HFF-Myc (cell line): ENCODE data around the gene MEIS2.

ENCODE experiments used
- DNase-seq: peaks from one replicate; pipeline ENCODE4 v3.0.0-alpha.2; 2011; ENCODE audit warnings: low read depth; ENCODE audit errors: extremely low read depth
- H3K4me3 ChIP-seq: replicated peaks from 2 replicates; pipeline ENCODE4 v1.5.1; 2011; ENCODE audit warnings: low read depth, mild to moderate bottlenecking, control low read depth, low read length
- TF ChIP-seq, protein P1 (sequence below): IDR thresholded peaks from 2 replicates; pipeline ENCODE4 v1.5.1; 2012; ENCODE audit warnings: mild to moderate bottlenecking, low read depth, low read length, control low read depth; ENCODE audit errors: missing control alignments

MEIS2 gene

DNA sequence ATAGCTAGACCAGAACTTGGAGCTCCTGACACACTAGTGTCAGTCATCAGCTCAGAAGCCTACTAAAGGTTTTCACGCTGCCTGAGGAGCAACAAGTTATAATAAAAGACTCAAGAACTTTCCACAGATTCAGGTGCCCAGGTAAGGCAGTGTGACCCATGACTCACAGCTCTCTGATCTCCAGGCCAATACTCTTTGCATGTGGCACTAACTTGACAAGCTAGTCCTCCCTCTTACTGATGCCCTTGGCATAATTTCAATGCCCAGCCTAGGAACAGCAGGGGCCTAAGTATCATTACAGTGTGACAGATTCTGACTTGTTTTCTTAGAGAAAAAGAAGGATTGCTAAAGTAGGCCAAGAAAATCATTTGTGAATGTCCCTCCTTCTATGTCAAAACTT lies 38.4 kb downstream of the MEIS2 start:
- TF ChIP-seq, protein P1, sequence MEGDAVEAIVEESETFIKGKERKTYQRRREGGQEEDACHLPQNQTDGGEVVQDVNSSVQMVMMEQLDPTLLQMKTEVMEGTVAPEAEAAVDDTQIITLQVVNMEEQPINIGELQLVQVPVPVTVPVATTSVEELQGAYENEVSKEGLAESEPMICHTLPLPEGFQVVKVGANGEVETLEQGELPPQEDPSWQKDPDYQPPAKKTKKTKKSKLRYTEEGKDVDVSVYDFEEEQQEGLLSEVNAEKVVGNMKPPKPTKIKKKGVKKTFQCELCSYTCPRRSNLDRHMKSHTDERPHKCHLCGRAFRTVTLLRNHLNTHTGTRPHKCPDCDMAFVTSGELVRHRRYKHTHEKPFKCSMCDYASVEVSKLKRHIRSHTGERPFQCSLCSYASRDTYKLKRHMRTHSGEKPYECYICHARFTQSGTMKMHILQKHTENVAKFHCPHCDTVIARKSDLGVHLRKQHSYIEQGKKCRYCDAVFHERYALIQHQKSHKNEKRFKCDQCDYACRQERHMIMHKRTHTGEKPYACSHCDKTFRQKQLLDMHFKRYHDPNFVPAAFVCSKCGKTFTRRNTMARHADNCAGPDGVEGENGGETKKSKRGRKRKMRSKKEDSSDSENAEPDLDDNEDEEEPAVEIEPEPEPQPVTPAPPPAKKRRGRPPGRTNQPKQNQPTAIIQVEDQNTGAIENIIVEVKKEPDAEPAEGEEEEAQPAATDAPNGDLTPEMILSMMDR, result no peak
- no peak overlapping the region for H3K4me3 ChIP-seq
- no peak for DNase-seq

- H3K4me3 ChIP-seq, result no peak overlapping the region
- TF ChIP-seq, protein P1, result no peak
- DNase-seq, result no peak
Observed at GRCh38 chr15:37059086-37059485, 41.3 kb downstream of the MEIS2 start.

DNA sequence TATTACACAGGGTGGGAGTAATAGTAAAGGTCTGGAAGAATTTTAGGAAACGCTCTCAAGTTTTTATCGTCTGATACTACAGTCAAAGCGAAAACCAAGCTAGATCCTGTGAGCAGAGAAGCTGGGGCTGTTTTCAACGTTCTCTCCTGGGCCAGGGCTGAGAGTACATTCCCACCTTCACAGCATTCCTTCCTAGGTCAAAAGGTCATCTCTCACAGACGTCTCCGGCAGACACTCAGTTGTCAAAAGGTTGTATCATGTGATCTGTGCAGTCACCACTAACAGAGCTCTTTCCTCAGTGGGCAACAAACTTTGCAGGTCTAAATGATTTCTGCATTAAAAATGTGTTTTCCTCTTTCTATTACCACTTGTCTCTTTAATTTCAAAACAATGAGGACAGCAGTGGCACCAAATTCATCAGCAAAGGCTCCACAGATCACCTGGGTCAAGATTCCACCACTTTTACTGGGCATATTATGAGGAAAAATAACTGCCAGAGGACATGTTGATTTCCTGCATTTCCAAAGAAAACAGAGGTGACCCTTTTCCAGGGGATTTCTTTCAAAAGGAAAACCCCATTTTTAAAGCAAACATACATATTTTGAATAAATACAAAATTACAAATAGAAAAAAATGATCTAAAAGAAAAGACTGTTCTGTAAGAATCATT lies 41.9 kb downstream of the MEIS2 start:
- no peak for DNase-seq
- TF ChIP-seq, protein P1, result no peak

DNA sequence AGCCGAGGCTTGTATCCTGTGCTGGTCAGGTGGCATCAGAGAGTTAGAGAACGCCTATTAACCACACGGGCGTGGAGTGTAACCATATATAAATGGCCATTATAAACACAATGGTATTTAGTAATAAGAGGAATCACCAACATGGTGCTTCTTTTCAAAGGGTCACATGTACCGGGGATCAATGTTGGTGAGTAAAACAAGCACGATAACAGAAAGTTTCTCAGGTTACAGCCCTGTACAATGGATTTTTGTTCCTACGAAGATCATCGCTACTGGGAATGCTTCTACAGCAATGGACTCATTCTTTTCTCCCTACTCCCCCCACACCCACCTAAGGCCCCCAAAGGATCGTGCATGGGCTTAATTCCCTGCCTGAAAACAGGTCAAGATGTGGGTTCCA lies 42.5 kb downstream of the MEIS2 start:
- H3K4me3 ChIP-seq, result no peak overlapping the region
- DNase-seq, result no peak
- TF ChIP-seq, protein P1, result no peak

More for the DNA sequence above, 41.9 kb downstream of the MEIS2 start:
- H3K4me3 ChIP-seq, result no peak overlapping the region

- TF ChIP-seq, protein P1, result no peak
- no peak for DNase-seq
- no peak overlapping the region for H3K4me3 ChIP-seq
Observed at GRCh38 chr15:37057256-37057655, 43.1 kb downstream of the MEIS2 start.

- H3K4me3 ChIP-seq, result no peak overlapping the region
- TF ChIP-seq, protein P1, result no peak
- no peak for DNase-seq
Observed at GRCh38 chr15:37056177-37057121, 43.9 kb downstream of the MEIS2 start.
